Mucosa of stomach (tissue), 1 donor: ENCODE results near the gene SLIT2.

Experiments used
- H3K27me3 ChIP-seq: one replicate; pipeline ENCODE4 v1.7.0; 2013; ENCODE audit warnings: mild to moderate bottlenecking, low read length; ENCODE audit not compliant: control insufficient read depth, insufficient read depth
- H3K36me3 ChIP-seq: one replicate; pipeline ENCODE4 v1.7.0; 2013; ENCODE audit warnings: low read length; ENCODE audit not compliant: control insufficient read depth, insufficient read depth
- H3K4me1 ChIP-seq: one replicate; pipeline ENCODE4 v1.7.0; 2013; ENCODE audit warnings: mild to moderate bottlenecking, low read length; ENCODE audit not compliant: control insufficient read depth, insufficient read depth
- H3K4me3 ChIP-seq: one replicate; pipeline ENCODE4 v1.7.0; 2013; ENCODE audit warnings: low read length
- H3K9ac ChIP-seq: one replicate; pipeline ENCODE4 v1.7.0; 2013; ENCODE audit warnings: mild to moderate bottlenecking, low read length, moderate library complexity
- H3K9me3 ChIP-seq: one replicate; pipeline ENCODE4 v1.7.0; 2013; ENCODE audit warnings: mild to moderate bottlenecking, low read length, moderate library complexity; ENCODE audit not compliant: control insufficient read depth
- donor health status: Pancreatic carcinoma.

SLIT2 gene

GRCh38 chr4:20288846-20289512, 37.3 kb downstream of the SLIT2 start:
- H3K4me3 ChIP-seq = no peak overlapping the region
- no peak overlapping the region for H3K9ac ChIP-seq
- no peaks in the 10 kb centered on the region for H3K27me3 ChIP-seq
- H3K4me1 ChIP-seq = no peaks in the 10 kb centered on the region
- no peaks in the 10 kb centered on the region for H3K9me3 ChIP-seq
- no peaks in the 10 kb centered on the region for H3K36me3 ChIP-seq

- H3K9ac ChIP-seq = no peak overlapping the region
- H3K9me3 ChIP-seq = no peaks in the 10 kb centered on the region
- H3K4me3 ChIP-seq = no peak overlapping the region
- H3K4me1 ChIP-seq = no peaks in the 10 kb centered on the region
- H3K27me3 ChIP-seq = no peaks in the 10 kb centered on the region
- no peaks in the 10 kb centered on the region for H3K36me3 ChIP-seq
Observed at GRCh38 chr4:20289782-20290181, 38.1 kb downstream of the SLIT2 start.

GRCh38 chr4:20292739-20293138, 41.0 kb downstream of the SLIT2 start:
- Histone ChIP-seq H3K27me3 (no peaks in the 10 kb centered on the region), H3K9me3 (no peaks in the 10 kb centered on the region), H3K36me3 (no peaks in the 10 kb centered on the region), H3K4me1 (no peaks in the 10 kb centered on the region), H3K4me3 (no peak overlapping the region), H3K9ac (no peak overlapping the region)

- Histone ChIP-seq H3K4me3 (no peak overlapping the region), H3K9ac (no peak overlapping the region), H3K9me3 (no peaks in the 10 kb centered on the region), H3K36me3 (no peaks in the 10 kb centered on the region), H3K4me1 (no peaks in the 10 kb centered on the region), H3K27me3 (no peaks in the 10 kb centered on the region)
Observed at GRCh38 chr4:20297261-20297660, 45.6 kb downstream of the SLIT2 start.

GRCh38 chr4:20297783-20298182, 46.1 kb downstream of the SLIT2 start:
- H3K36me3 ChIP-seq = no peaks in the 10 kb centered on the region
- no peak overlapping the region for H3K9ac ChIP-seq
- H3K27me3 ChIP-seq = no peaks in the 10 kb centered on the region
- H3K9me3 ChIP-seq = no peaks in the 10 kb centered on the region
- H3K4me1 ChIP-seq = no peaks in the 10 kb centered on the region
- no peak overlapping the region for H3K4me3 ChIP-seq

- Histone ChIP-seq H3K9me3 (no peaks in the 10 kb centered on the region), H3K36me3 (no peaks in the 10 kb centered on the region), H3K4me1 (no peaks in the 10 kb centered on the region), H3K4me3 (no peak overlapping the region), H3K9ac (no peak overlapping the region), H3K27me3 (no peaks in the 10 kb centered on the region)
Observed at GRCh38 chr4:20298455-20298854, 46.8 kb downstream of the SLIT2 start.

GRCh38 chr4:20298986-20299385, 47.3 kb downstream of the SLIT2 start:
- Histone ChIP-seq H3K4me3 (no peak overlapping the region), H3K9me3 (no peaks in the 10 kb centered on the region), H3K36me3 (no peaks in the 10 kb centered on the region), H3K9ac (no peak overlapping the region), H3K4me1 (no peaks in the 10 kb centered on the region), H3K27me3 (no peaks in the 10 kb centered on the region)

- Histone ChIP-seq H3K36me3 (no peaks in the 10 kb centered on the region), H3K9me3 (no peaks in the 10 kb centered on the region), H3K27me3 (no peaks in the 10 kb centered on the region), H3K9ac (no peak overlapping the region), H3K4me1 (no peaks in the 10 kb centered on the region), H3K4me3 (no peak overlapping the region)
Observed at GRCh38 chr4:20299515-20299914, 47.8 kb downstream of the SLIT2 start.

GRCh38 chr4:20301161-20301560, 49.5 kb downstream of the SLIT2 start:
- no peak overlapping the region for H3K9ac ChIP-seq
- H3K4me1 ChIP-seq = no peaks in the 10 kb centered on the region
- no peaks in the 10 kb centered on the region for H3K36me3 ChIP-seq
- H3K9me3 ChIP-seq = no peaks in the 10 kb centered on the region
- no peak overlapping the region for H3K4me3 ChIP-seq
- H3K27me3 ChIP-seq = no peaks in the 10 kb centered on the region
